ENCODE measurements around the gene GPT2.

Gene GPT2

GRCh38 chr16:46950009-46950408 is 65.8 kb downstream of the GPT2 start:
- no peak for ATAC-seq
- TF ChIP-seq ZNF8 (CRISPR knock-in tag; IDR thresholded peaks at IDR 0.05) (no peak), BACH2 (CRISPR knock-in tag; IDR thresholded peaks at IDR 0.05; ENCODE audit: borderline replicate concordance) (no peak), RARB (CRISPR knock-in tag; IDR thresholded peaks at IDR 0.05) (no peak), TCF4 (CRISPR knock-in tag; IDR thresholded peaks at IDR 0.05; ENCODE audit: borderline replicate concordance) (no peak), CREB5 (CRISPR knock-in tag; IDR thresholded peaks at IDR 0.05; ENCODE audit: low read depth) (no peak), TOX (CRISPR knock-in tag; IDR thresholded peaks at IDR 0.05; ENCODE audit: borderline replicate concordance) (no peak), ZNF70 (CRISPR knock-in tag; IDR thresholded peaks at IDR 0.05) (no peak), ARNTL (CRISPR knock-in tag; IDR thresholded peaks at IDR 0.05; ENCODE audit: borderline replicate concordance, low read depth) (no peak), ZFP30 (CRISPR knock-in tag; IDR thresholded peaks at IDR 0.05) (no peak), SNAI2 (CRISPR knock-in tag; IDR thresholded peaks at IDR 0.05) (no peak), CSDC2 (CRISPR knock-in tag; IDR thresholded peaks at IDR 0.05) (no peak), GLIS3 (CRISPR knock-in tag; IDR thresholded peaks at IDR 0.05) (no peak), ISL1 (CRISPR knock-in tag; IDR thresholded peaks at IDR 0.05) (no peak), PATZ1 (CRISPR knock-in tag; IDR thresholded peaks at IDR 0.05; ENCODE audit: borderline replicate concordance) (no peak), PPARA (CRISPR knock-in tag; IDR thresholded peaks at IDR 0.05; ENCODE audit: borderline replicate concordance) (no peak), CSRNP3 (CRISPR knock-in tag; IDR thresholded peaks at IDR 0.05) (no peak), POU6F1 (CRISPR knock-in tag; IDR thresholded peaks at IDR 0.05; ENCODE audit: borderline replicate concordance, low read depth) (no peak), ZC3H10 (CRISPR knock-in tag; IDR thresholded peaks at IDR 0.05) (no peak), ZFP3 (CRISPR knock-in tag; IDR thresholded peaks at IDR 0.05) (no peak)

GRCh38 chr16:46954562-46954961 is 70.4 kb downstream of the GPT2 start:
- no peak; the same call in 1 of the 3 replicates for ATAC-seq
- TF ChIP-seq TSHZ2 (CRISPR knock-in tag; IDR thresholded peaks at IDR 0.05) (no peak), TCF4 (CRISPR knock-in tag; IDR thresholded peaks at IDR 0.05; ENCODE audit: borderline replicate concordance) (no peak), PATZ1 (CRISPR knock-in tag; IDR thresholded peaks at IDR 0.05; ENCODE audit: borderline replicate concordance) (no peak), GLIS3 (CRISPR knock-in tag; IDR thresholded peaks at IDR 0.05) (no peak), CREB5 (CRISPR knock-in tag; IDR thresholded peaks at IDR 0.05; ENCODE audit: low read depth) (no peak), PPARA (CRISPR knock-in tag; IDR thresholded peaks at IDR 0.05; ENCODE audit: borderline replicate concordance) (no peak), ZC3H10 (CRISPR knock-in tag; IDR thresholded peaks at IDR 0.05) (no peak), SNAI2 (CRISPR knock-in tag; IDR thresholded peaks at IDR 0.05) (no peak), ZNF70 (CRISPR knock-in tag; IDR thresholded peaks at IDR 0.05) (no peak), TOX (CRISPR knock-in tag; IDR thresholded peaks at IDR 0.05; ENCODE audit: borderline replicate concordance) (no peak), BACH2 (CRISPR knock-in tag; IDR thresholded peaks at IDR 0.05; ENCODE audit: borderline replicate concordance) (no peak), OSR1 (CRISPR knock-in tag; IDR thresholded peaks at IDR 0.05) (no peak), ISL1 (CRISPR knock-in tag; IDR thresholded peaks at IDR 0.05) (no peak), ZNF8 (CRISPR knock-in tag; IDR thresholded peaks at IDR 0.05) (no peak), ZFP3 (CRISPR knock-in tag; IDR thresholded peaks at IDR 0.05) (no peak), CSRNP3 (CRISPR knock-in tag; IDR thresholded peaks at IDR 0.05) (no peak)
